Neural cell (in vitro differentiated cells): Measurements from ENCODE around the gene SLC39A7.

Experiments
- EZH2 ChIP-seq: fragments of 200-600, 300-800 bp; shearing (Covaris generic), sonication (generic); IDR thresholded peaks from 2 replicates; pipeline ENCODE4 v1.6.1; 2014; ENCODE audit warnings: antibody characterized with exemption, low read length, borderline replicate concordance, mild to moderate bottlenecking; ENCODE audit not compliant: insufficient read depth, poor library complexity, severe bottlenecking
- MXI1 ChIP-seq: fragments of 450-650 bp; conservative IDR thresholded peaks from 2 replicates; pipeline ENCODE4 v1.6.1; 2014; ENCODE audit warnings: antibody characterized with exemption, mild to moderate bottlenecking; ENCODE audit not compliant: poor library complexity, severe bottlenecking
- POLR2AphosphoS5 ChIP-seq: IDR thresholded peaks from 2 replicates; pipeline ENCODE4 v1.6.1; 2012
- TAF1 ChIP-seq: IDR thresholded peaks from 2 replicates; pipeline ENCODE4 v1.6.1; 2012; ENCODE audit warnings: low read depth
- TF ChIP-seq, protein P1 (sequence below): IDR thresholded peaks from 2 replicates; pipeline ENCODE4 v1.6.1; 2012; ENCODE audit warnings: borderline replicate concordance

DNA sequence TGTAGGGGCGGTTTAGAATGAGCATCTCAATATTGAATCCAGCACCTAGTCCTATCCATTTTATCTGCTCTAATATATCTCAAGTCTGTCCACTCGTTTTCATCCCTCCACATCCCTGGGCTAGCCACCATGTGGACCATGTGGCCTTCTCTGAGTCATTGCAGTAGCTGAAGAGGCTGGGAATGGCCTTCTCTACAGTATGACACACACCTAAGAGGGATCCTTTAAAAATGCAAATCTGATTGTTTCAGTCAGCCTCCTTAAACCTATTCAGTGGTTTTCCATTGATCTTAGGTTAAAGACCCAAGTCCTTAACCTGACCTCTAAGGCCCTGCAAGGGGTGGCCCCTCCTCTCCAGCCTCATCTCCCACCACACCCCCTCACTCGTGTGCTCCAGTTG, 17.0 kb downstream of the SLC39A7 start:
- no peak for TF ChIP-seq TAF1
- TF ChIP-seq, protein P1, sequence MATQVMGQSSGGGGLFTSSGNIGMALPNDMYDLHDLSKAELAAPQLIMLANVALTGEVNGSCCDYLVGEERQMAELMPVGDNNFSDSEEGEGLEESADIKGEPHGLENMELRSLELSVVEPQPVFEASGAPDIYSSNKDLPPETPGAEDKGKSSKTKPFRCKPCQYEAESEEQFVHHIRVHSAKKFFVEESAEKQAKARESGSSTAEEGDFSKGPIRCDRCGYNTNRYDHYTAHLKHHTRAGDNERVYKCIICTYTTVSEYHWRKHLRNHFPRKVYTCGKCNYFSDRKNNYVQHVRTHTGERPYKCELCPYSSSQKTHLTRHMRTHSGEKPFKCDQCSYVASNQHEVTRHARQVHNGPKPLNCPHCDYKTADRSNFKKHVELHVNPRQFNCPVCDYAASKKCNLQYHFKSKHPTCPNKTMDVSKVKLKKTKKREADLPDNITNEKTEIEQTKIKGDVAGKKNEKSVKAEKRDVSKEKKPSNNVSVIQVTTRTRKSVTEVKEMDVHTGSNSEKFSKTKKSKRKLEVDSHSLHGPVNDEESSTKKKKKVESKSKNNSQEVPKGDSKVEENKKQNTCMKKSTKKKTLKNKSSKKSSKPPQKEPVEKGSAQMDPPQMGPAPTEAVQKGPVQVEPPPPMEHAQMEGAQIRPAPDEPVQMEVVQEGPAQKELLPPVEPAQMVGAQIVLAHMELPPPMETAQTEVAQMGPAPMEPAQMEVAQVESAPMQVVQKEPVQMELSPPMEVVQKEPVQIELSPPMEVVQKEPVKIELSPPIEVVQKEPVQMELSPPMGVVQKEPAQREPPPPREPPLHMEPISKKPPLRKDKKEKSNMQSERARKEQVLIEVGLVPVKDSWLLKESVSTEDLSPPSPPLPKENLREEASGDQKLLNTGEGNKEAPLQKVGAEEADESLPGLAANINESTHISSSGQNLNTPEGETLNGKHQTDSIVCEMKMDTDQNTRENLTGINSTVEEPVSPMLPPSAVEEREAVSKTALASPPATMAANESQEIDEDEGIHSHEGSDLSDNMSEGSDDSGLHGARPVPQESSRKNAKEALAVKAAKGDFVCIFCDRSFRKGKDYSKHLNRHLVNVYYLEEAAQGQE, result no peak
- TF ChIP-seq MXI1, result no peak
- no peak for TF ChIP-seq POLR2AphosphoS5
- no peak for TF ChIP-seq EZH2
